ENCODE data around the gene MSRB1. TPM values are rescaled to one million over a fixed set of nuclear protein-coding genes. Genes with fewer than 3 reads are reported as not detected.
"Not testable (repeated sequence)": the region's sequence is repeated elsewhere in the genome, so short reads cannot be mapped to it uniquely, and the experiment has no call there.

MSRB1 gene
- total and polyA plus RNA-seq, 9 donors: 16.3 to 40.7 (median 29.0) TPM

DNA sequence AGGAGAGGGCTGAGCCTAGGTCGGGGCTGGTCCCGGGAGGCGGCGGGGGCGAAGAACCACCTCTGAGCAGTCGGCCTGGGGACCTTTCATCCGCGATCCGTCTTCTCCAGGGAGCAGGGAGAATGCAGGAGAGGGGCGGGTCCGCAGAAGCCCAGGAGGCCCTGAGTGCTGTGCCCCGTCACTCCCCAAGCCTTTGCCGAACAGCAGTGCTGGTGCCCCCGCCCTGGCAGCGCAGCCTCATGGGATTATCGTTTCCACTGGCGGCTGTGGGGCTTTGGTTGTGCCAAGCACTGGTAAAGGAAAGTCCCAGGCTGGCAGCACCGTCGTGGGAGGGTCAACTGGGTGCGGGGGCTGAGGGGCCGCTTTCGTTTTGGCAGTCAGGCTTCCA is 29.5 kb upstream of the MSRB1 start:
- Histone ChIP-seq H3K36me3 (ENCODE audit: control insufficient read depth, insufficient read depth, low read length) (peaks cover 35% of the 10 kb centered on the region), H3K4me1 (ENCODE audit: control insufficient read depth, insufficient read depth, low read length) (peaks cover 19% of the 10 kb centered on the region), H3K4me3 (ENCODE audit: low read length) (peak overlapping the region; percentile 98), H3K9me3 (replicated peaks; ENCODE audit: control insufficient read depth, low read depth, low read length) (no peaks in the 10 kb centered on the region), H3K27me3 (ENCODE audit: control insufficient read depth, insufficient read depth, low read length) (peaks cover 5% of the 10 kb centered on the region), H3K27ac (ENCODE audit: low read length) (no peak overlapping the region)
- DNase-seq: no peak
- 5% methylated on average over 20 of the region's 22 CpGs for WGBS (ENCODE audit: insufficient coverage)

DNA sequence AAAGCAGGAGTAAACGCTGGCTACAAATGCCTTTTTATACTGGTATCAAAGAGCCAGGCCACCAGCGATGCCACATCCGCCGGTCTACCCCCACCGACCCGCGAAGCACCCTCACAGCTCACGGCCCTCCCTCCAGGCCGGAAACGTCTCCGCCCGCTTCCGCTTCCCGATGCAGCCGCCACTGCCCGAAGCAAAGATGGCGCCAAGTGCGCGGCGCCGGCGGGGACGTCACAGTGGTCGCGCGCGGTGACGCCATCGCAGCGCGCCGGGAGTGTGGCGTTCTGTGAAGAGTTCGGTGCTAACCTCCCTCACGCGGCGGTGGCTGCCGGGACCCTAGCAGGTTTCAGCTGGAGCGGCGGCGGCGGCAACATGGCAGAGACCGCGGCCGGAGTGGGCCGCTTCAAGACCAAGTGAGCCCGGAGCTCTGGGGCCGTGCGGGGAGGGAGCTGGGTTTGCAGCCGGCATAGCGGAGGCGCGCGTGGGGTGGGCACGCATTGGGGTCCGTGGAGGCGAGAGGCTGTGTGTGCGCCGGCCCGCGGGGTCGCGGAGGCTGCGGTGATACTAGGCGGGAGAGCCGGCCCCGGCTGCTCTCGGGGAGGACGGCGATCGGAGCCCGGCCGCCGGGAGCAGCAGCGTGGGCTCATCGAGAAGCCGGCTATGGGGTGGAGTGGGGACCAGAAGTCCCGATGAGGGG is 28.9 kb upstream of the MSRB1 start, which contains the start of gene TBL3:
TSS of gene TBL3 (plus strand) at position 258 of the 694 bp plus-strand sequence. CDS start at position 370, 112 bp downstream.
- no peaks in the 10 kb centered on the region for H3K9me3 ChIP-seq (replicated peaks; ENCODE audit: control insufficient read depth, low read depth, low read length)
- peaks cover 19% of the 10 kb centered on the region for H3K4me1 ChIP-seq (ENCODE audit: control insufficient read depth, insufficient read depth, low read length)
- H3K36me3 ChIP-seq (ENCODE audit: control insufficient read depth, insufficient read depth, low read length): peaks cover 30% of the 10 kb centered on the region
- H3K27me3 ChIP-seq (ENCODE audit: control insufficient read depth, insufficient read depth, low read length): peaks cover 3% of the 10 kb centered on the region
- peak; percentile 97 for DNase-seq
- under 1% methylated on average over 78 of the region's 78 CpGs for WGBS (ENCODE audit: insufficient coverage)
- peak within 1 kb of the TSS; percentile 94 for H3K27ac ChIP-seq (ENCODE audit: low read length)
- H3K4me3 ChIP-seq (ENCODE audit: low read length): peak within 1 kb of the TSS; percentile 98

DNA sequence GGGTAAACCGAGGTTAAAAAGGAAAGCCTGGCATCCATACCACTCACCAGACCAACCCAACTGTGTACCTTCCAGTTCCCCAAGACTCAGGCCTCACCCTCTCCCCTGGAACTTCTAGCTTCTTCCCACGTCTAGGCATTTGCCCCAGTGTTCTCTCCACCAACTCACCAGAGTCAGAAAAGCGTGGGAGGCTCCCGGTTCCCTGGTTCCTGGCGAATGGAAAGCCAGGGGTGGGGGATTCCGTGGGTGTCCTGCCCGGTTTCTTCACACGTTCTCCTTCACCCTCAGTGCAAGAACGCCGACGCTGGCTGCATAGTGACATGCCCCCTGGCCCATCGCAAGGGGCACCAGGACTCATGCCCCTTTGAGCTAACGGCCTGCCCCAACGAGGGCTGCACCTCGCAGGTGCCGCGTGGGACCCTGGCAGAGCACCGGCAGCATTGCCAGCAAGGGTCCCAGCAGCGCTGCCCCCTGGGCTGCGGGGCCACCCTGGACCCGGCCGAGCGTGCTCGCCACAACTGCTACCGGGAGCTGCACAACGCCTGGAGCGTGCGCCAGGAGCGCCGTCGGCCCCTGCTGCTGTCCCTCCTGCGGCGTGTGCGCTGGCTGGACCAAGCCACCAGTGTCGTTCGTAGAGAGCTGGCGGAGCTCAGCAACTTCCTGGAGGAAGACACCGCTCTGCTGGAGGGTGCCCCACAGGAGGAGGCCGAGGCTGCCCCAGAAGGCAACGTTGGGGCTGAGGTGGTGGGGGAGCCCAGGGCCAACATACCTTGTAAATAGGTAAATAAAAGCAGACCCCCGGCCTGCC is 25.4 kb upstream of the MSRB1 start:
- Histone ChIP-seq H3K9me3 (replicated peaks; ENCODE audit: control insufficient read depth, low read depth, low read length) (no peaks in the 10 kb centered on the region), H3K4me3 (ENCODE audit: low read length) (no peak overlapping the region), H3K27me3 (ENCODE audit: control insufficient read depth, insufficient read depth, low read length) (no peaks in the 10 kb centered on the region), H3K36me3 (ENCODE audit: control insufficient read depth, insufficient read depth, low read length) (peaks cover 9% of the 10 kb centered on the region), H3K4me1 (ENCODE audit: control insufficient read depth, insufficient read depth, low read length) (peaks cover 30% of the 10 kb centered on the region), H3K27ac (ENCODE audit: low read length) (no peak overlapping the region)
- WGBS (ENCODE audit: insufficient coverage): 86% methylated on average over 39 of the region's 41 CpGs
- DNase-seq: no peak

DNA sequence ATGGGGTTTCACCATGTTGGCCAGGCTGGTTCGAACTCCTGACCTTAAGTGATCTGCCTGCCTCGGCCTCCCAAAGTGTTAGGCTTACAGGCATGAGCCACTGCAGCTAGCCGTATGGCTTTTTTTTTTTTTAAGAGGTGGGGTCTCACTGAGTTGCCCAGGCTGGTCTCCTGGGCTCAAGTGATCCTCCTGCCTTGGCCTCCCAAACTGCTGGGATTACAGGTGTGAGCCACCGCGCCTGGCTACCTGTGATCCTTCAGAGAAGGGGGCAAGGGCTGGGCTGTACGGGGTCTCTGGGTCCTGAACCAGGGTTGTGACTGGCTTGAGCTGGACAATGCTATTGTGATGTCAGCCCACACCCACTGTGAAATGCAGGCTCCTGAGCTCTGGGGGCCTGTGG is 23.5 kb upstream of the MSRB1 start, which contains the start of gene RNF151:
TSS of gene RNF151 (plus strand) at position 397 of the 400 bp plus-strand sequence. CDS start 26 bp downstream, outside the sequence.
- H3K9me3 ChIP-seq (replicated peaks; ENCODE audit: control insufficient read depth, low read depth, low read length): no peaks in the 10 kb centered on the region
- H3K4me1 ChIP-seq (ENCODE audit: control insufficient read depth, insufficient read depth, low read length): peaks cover 29% of the 10 kb centered on the region
- DNase-seq: no peak
- peak within 1 kb of the TSS; percentile 97 for H3K27ac ChIP-seq (ENCODE audit: low read length)
- H3K27me3 ChIP-seq (ENCODE audit: control insufficient read depth, insufficient read depth, low read length): no peaks in the 10 kb centered on the region
- H3K36me3 ChIP-seq (ENCODE audit: control insufficient read depth, insufficient read depth, low read length): peaks cover 24% of the 10 kb centered on the region
- H3K4me3 ChIP-seq (ENCODE audit: low read length): peak within 1 kb of the TSS; percentile 93
- 92% methylated on average over 4 of the region's 6 CpGs for WGBS (ENCODE audit: insufficient coverage)

DNA sequence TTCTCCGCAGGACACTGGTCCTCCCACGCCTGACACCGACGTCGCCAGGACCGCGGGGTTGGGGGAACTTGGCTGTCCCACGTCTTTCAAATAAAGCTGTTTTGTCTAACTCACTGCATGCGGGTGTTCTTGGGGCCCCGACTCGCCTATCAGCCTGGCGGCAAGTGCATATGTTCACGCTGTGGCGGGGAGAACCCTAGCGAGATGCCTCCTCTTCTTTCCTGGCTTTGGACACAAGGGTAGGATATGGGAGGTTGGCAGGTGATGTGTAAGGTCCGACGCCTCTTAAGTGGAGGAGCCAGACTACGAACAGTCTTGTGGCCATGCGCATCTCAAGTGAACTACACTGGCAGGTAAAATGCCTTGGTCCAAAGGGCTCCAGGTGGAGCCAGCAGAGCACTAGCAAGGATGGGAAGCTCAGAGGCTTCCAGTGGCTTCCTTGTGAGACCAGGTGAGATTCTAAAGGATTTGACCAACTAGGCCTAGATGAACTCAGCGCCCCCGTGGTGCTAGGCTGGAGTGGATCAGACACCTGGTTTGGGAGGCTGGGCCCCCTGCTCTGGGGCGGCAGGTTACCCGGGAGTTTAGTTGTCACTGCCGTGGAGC is 22.5 kb upstream of the MSRB1 start:
- WGBS (ENCODE audit: insufficient coverage): 19% methylated on average over 24 of the region's 24 CpGs
- no peaks in the 10 kb centered on the region for H3K27me3 ChIP-seq (ENCODE audit: control insufficient read depth, insufficient read depth, low read length)
- H3K9me3 ChIP-seq (replicated peaks; ENCODE audit: control insufficient read depth, low read depth, low read length): no peaks in the 10 kb centered on the region
- peaks cover 32% of the 10 kb centered on the region for H3K36me3 ChIP-seq (ENCODE audit: control insufficient read depth, insufficient read depth, low read length)
- peak overlapping the region; percentile 93 for H3K4me3 ChIP-seq (ENCODE audit: low read length)
- H3K4me1 ChIP-seq (ENCODE audit: control insufficient read depth, insufficient read depth, low read length): peaks cover 30% of the 10 kb centered on the region
- H3K27ac ChIP-seq (ENCODE audit: low read length): peak overlapping the region; percentile 97
- no peak for DNase-seq

DNA sequence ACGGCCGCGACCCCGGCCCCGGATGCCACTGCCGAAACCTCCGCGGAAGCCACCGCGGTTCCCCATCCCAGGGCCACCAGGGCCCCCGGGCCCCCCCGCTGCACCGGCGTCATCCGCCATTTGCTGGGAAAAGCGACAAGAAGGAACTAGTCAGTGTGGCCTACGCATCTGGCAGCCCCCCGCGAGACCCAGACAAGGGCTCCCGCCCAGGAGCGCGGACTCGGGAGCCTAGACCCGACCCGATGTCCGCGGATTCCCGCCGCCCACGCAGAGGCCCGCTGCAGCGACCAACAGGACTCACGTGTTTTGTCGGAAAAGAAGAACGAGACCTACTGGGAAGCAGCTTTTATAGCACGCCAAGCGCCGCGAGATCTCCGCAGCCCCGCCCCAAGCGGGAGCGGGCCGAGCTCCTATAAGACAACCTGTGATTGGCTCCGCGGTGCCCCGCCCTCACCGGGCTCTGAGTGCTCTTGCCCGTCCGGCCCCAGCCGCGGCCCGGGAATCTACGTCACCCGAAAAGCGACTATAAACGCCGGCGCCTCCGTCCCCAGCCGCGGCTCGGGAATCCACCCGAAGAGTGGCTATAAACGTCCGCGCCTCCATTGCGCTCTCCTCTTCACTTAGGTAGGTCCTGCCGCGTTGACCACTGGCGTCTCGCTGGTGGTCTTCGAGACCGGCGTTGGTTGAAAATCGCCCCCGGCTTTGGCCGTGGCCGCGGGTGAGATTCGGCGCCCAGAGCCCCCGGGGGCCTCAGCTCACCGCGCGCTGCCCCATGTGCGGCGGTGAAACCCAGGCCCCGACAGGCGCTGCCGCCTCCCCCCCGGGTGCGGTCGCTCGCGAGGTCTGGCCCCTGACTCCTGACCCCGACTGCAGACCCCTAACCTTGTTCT is 21.8 kb upstream of the MSRB1 start, which contains the start of gene RPS2:
TSS of gene RPS2 (minus strand) at position 321 of the 890 bp plus-strand sequence. CDS start at position 120, 201 bp downstream.
- WGBS (ENCODE audit: insufficient coverage): 0% methylated on average over 92 of the region's 97 CpGs
- H3K4me1 ChIP-seq (ENCODE audit: control insufficient read depth, insufficient read depth, low read length): peaks cover 36% of the 10 kb centered on the region
- no peaks in the 10 kb centered on the region for H3K27me3 ChIP-seq (ENCODE audit: control insufficient read depth, insufficient read depth, low read length)
- peak within 1 kb of the TSS; percentile 97 for H3K27ac ChIP-seq (ENCODE audit: low read length)
- no peaks in the 10 kb centered on the region for H3K9me3 ChIP-seq (replicated peaks; ENCODE audit: control insufficient read depth, low read depth, low read length)
- DNase-seq: peak; percentile 99
- H3K36me3 ChIP-seq (ENCODE audit: control insufficient read depth, insufficient read depth, low read length): peaks cover 33% of the 10 kb centered on the region
- peak within 1 kb of the TSS; percentile 93 for H3K4me3 ChIP-seq (ENCODE audit: low read length)

DNA sequence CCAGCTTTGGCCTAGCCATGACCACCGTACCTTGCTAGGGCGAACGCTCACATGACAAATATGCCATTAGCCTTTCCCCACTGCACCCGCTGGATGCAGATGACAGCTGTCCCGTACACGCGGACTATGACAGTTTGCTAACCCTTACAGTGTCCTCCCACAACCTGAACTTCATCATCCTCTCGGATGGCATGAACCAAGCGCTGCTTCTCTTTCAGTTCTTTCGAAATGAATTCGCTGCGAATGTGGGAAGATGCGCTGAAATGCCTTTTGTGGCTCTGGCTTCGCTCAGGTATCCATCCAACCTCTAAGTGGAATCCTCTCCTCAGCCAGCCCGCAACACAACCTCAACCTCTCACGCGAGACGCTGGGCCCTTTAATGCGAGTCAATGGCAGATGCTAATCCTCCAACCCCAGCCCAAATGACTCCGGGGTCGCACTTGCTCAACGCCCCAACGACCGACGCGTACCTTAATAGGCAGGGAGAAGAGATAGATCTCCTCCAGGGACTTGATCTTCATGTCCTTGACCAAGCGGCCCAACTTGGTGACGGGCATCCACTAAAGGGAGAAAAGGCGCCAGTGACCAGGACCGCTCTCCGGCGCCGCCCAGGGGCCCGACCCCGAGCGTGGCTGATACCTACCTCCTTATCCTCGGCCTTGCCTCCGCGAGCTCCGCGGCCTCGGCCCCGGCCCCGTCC is 21.0 kb upstream of the MSRB1 start:
- peaks cover 38% of the 10 kb centered on the region for H3K4me1 ChIP-seq (ENCODE audit: control insufficient read depth, insufficient read depth, low read length)
- peaks cover 33% of the 10 kb centered on the region for H3K36me3 ChIP-seq (ENCODE audit: control insufficient read depth, insufficient read depth, low read length)
- 5% methylated on average over 29 of the region's 44 CpGs for WGBS (ENCODE audit: insufficient coverage)
- H3K4me3 ChIP-seq (ENCODE audit: low read length): peak overlapping the region; percentile 93
- H3K27me3 ChIP-seq (ENCODE audit: control insufficient read depth, insufficient read depth, low read length): no peaks in the 10 kb centered on the region
- peak overlapping the region; percentile 96 for H3K27ac ChIP-seq (ENCODE audit: low read length)
- peak; percentile 50 for DNase-seq
- no peaks in the 10 kb centered on the region for H3K9me3 ChIP-seq (replicated peaks; ENCODE audit: control insufficient read depth, low read depth, low read length)

DNA sequence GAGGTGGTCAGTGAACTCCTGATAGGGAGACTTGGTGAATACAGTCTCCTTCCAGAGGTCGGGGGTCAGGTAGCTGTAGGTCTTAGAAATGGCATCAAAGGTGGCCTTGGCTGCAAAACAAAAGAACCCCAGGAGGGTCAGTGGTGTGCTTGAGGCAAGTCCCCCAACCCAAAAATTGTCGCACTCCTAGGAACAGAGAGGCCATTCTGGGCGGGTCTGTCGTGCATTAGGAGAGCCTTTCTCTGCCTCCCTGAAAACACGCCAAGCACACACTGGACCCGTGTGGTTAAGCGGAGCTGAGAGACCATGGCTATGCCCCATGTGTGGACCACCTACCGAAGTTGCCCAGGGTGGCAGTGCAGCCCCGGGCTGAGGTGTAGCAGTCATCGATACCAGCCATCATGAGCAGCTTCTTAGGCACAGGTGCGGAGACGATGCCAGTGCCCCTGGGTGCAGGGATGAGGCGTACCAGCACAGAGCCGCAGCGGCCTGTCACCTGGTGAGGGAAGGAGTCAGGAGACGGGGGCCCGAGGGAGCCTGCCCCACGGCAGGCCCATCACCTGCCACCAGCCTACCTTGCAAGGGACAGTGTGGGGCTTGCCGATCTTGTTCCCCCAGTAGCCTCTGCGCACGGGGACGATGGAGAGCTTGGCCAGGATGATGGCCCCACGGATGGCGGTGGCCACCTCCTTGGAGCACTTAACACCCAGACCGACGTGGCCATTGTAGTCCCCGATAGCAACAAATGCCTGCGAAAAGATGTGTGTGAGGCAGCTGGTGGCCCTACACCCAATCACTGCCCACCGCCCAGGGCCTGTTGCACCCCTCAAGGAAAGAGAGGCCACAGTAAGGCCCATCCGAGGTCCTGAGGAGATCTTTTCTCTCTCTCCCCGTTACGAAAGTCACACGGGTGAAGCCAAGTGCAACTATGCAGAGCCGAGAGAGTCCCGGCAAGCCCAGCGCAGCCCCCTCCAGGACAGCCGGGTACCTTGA is 19.5 kb upstream of the MSRB1 start:
- not testable (repeated sequence) for H3K27me3 ChIP-seq (ENCODE audit: control insufficient read depth, insufficient read depth, low read length); H3K27ac ChIP-seq (ENCODE audit: low read length); H3K9me3 ChIP-seq (replicated peaks; ENCODE audit: control insufficient read depth, low read depth, low read length); H3K4me3 ChIP-seq (ENCODE audit: low read length); DNase-seq
- WGBS (ENCODE audit: insufficient coverage): 80% methylated on average over 13 of the region's 37 CpGs
- H3K36me3 ChIP-seq (ENCODE audit: control insufficient read depth, insufficient read depth, low read length): peaks cover 33% of the 10 kb centered on the region
- peaks cover 42% of the 10 kb centered on the region for H3K4me1 ChIP-seq (ENCODE audit: control insufficient read depth, insufficient read depth, low read length)
